ENCODE results near the gene NCOA6. TPM values are rescaled to one million over a fixed set of nuclear protein-coding genes. Genes with fewer than 3 reads are reported as not detected.

NCOA6 gene
- polyA plus RNA-seq, 1 donor from 2014 or later: 13.0 TPM

GRCh38 chr20:34768096-34768495 is 57.4 kb downstream of the NCOA6 start:
- no peaks in the 10 kb centered on the region for H3K36me3 ChIP-seq (ENCODE audit: insufficient read depth, low read length)

GRCh38 chr20:34762031-34762555 is 63.4 kb downstream of the NCOA6 start:
- Histone ChIP-seq H3K79me2 (replicated peaks; ENCODE audit: insufficient read depth, low read length) (no peaks in the 10 kb centered on the region), H4K20me1 (ENCODE audit: insufficient read depth) (peaks cover 2% of the 10 kb centered on the region), H3K9me2 (ENCODE audit: insufficient read depth, low read length) (no peaks in the 10 kb centered on the region), H3K27me3 (ENCODE audit: insufficient read depth, low read depth, low read length) (no peaks in the 10 kb centered on the region), H3K27ac (ENCODE audit: low read length) (no peak overlapping the region), H3K9me3 (ENCODE audit: low read length) (no peaks in the 10 kb centered on the region), H3K4me3 (ENCODE audit: low read length) (no peak overlapping the region), H3K4me2 (ENCODE audit: low read length) (no peak overlapping the region), H3K9ac (ENCODE audit: low read length) (no peak overlapping the region), H3K36me3 (ENCODE audit: insufficient read depth, low read length) (peaks cover 2% of the 10 kb centered on the region), H3F3A (ENCODE audit: insufficient read depth, low read length, poor library complexity, severe bottlenecking) (no peaks in the 10 kb centered on the region), H2AFZ (ENCODE audit: low read depth, low read length) (no peak overlapping the region)
- no peak for TF ChIP-seq RAD21 (conservative IDR thresholded peaks at IDR 0.05)
- no peak for TF ChIP-seq EZH2 (IDR thresholded peaks at IDR 0.05; ENCODE audit: borderline replicate concordance, insufficient read depth, low read length, poor library complexity, severe bottlenecking)
- TF ChIP-seq CTCF (IDR thresholded peaks at IDR 0.05; ENCODE audit: poor library complexity, severe bottlenecking): no peak

More at GRCh38 chr20:34768096-34768495, 57.4 kb downstream of the NCOA6 start:
- no peaks in the 10 kb centered on the region for H3K79me2 ChIP-seq (replicated peaks; ENCODE audit: insufficient read depth, low read length)
- H3K4me2 ChIP-seq (ENCODE audit: low read length): no peak overlapping the region
- TF ChIP-seq TAF1 (IDR thresholded peaks at IDR 0.05; ENCODE audit: low read depth): no peak
- no peak for TF ChIP-seq POLR2AphosphoS5 (IDR thresholded peaks at IDR 0.05)
- no peak for TF ChIP-seq EP300 (conservative IDR thresholded peaks at IDR 0.05; ENCODE audit: poor library complexity, severe bottlenecking)
- no peak for TF ChIP-seq SMC3 (conservative IDR thresholded peaks at IDR 0.05; ENCODE audit: poor library complexity)
- TF ChIP-seq CTCF (IDR thresholded peaks at IDR 0.05; ENCODE audit: poor library complexity, severe bottlenecking): no peak
- no peak for TF ChIP-seq EZH2 (IDR thresholded peaks at IDR 0.05; ENCODE audit: borderline replicate concordance, insufficient read depth, low read length, poor library complexity, severe bottlenecking)
- TF ChIP-seq RAD21 (conservative IDR thresholded peaks at IDR 0.05): no peak
- no peak for TF ChIP-seq REST (IDR thresholded peaks at IDR 0.05; ENCODE audit: borderline replicate concordance)
- no peak for TF ChIP-seq MXI1 (conservative IDR thresholded peaks at IDR 0.05; ENCODE audit: poor library complexity, severe bottlenecking)
- H4K20me1 ChIP-seq (ENCODE audit: insufficient read depth): no peaks in the 10 kb centered on the region
- no peak overlapping the region for H2AFZ ChIP-seq (ENCODE audit: low read depth, low read length)
- H3K9me2 ChIP-seq (ENCODE audit: insufficient read depth, low read length): no peaks in the 10 kb centered on the region
- no peaks in the 10 kb centered on the region for H3F3A ChIP-seq (ENCODE audit: insufficient read depth, low read length, poor library complexity, severe bottlenecking)
- H3K9ac ChIP-seq (ENCODE audit: low read length): no peak overlapping the region
- no peak overlapping the region for H3K27ac ChIP-seq (ENCODE audit: low read length)
- H3K9me3 ChIP-seq (ENCODE audit: low read length): no peaks in the 10 kb centered on the region
- no peaks in the 10 kb centered on the region for H3K27me3 ChIP-seq (ENCODE audit: insufficient read depth, low read depth, low read length)
- no peak overlapping the region for H3K4me3 ChIP-seq (ENCODE audit: low read length)
